ENCODE results near the gene LRRC15. TPM values are rescaled to one million over a fixed set of nuclear protein-coding genes. Genes with fewer than 3 reads are reported as not detected.

The LRRC15 gene
- total and polyA plus RNA-seq, 2 experiments from 2014 or later, result 16.4 to 21.2 TPM

DNA sequence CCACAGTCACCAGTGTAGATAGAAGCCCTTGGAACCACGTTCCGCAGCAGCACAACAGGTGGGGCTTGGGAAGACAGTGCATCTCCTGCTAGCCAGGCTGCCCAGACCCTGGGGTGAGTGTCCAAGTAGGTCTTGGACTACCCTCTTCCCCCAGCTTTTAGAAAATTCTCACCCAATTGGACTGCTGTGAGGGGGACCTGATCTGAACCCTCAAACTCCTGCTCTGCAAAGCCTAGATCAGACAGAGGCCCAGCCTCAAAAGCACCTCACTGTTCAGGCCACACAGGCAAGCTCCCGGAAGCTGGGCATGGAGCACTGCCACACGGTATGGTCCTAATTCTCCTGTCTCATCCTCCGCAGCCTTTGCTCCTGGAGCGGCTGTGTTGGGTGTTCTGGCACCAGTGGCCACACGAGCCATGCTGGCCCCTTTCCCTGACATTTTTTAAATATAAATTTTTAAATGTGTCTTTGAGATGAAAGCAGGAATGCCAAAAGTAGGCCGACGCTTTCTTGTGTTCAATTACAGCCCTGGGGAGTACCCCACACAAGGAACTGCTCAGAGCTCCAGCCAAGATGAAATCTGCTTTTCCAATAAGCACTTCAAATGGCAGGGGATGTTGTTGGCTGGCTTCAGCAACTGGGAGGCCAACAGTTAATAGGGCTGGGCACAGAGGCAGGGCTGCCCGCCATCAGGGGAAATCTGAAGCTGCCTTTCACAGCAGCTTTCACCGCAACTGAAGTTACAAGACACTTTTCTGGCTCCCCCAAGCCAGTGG is 59.3 kb downstream of the LRRC15 start:
- Histone ChIP-seq H3F3A (ENCODE audit: insufficient read depth) (peaks cover 10% of the 10 kb centered on the region; the same call in 1 of the 2 replicates), H3K9me2 (ENCODE audit: insufficient read depth) (no peaks in the 10 kb centered on the region), H4K20me1 (ENCODE audit: insufficient read depth) (no peaks in the 10 kb centered on the region), H3K4me1 (ENCODE audit: insufficient read depth) (no peaks in the 10 kb centered on the region; the same call in none of the 2 replicates), H3K27ac (no peak overlapping the region), H3K27me3 (replicated peaks; ENCODE audit: insufficient read depth) (peaks cover 40% of the 10 kb centered on the region), H3K9ac (no peak overlapping the region), H3K9me3 (ENCODE audit: low read depth) (no peaks in the 10 kb centered on the region), H3K4me2 (ENCODE audit: unreplicated experiment) (no peak overlapping the region), H3K4me3 (no peak overlapping the region), H3K36me3 (ENCODE audit: low read depth) (no peaks in the 10 kb centered on the region), H2AFZ (no peak overlapping the region), H3K79me2 (ENCODE audit: insufficient read depth) (no peaks in the 10 kb centered on the region)
- 45% methylated on average over 11 of the region's 11 CpGs for WGBS, 2 experiments (ENCODE audit: low coverage in 1 of 2, low lambda C conversion rate in 2 of 2, missing lambda C conversion rate in 2 of 2)
- no peak for DNase-seq
- TF ChIP-seq EZH2phosphoT487 (IDR thresholded peaks at IDR 0.05; ENCODE audit: insufficient read depth, low read depth) (no peak), EZH2 (IDR thresholded peaks at IDR 0.05; ENCODE audit: insufficient read depth, poor library complexity, severe bottlenecking) (no peak)
- in situ Hi-C loops (cut with MboI), result loop anchor here (10.0 kb wide), 1 partner anchor 635 kb away; no protein-coding TSS in a partner anchor

DNA sequence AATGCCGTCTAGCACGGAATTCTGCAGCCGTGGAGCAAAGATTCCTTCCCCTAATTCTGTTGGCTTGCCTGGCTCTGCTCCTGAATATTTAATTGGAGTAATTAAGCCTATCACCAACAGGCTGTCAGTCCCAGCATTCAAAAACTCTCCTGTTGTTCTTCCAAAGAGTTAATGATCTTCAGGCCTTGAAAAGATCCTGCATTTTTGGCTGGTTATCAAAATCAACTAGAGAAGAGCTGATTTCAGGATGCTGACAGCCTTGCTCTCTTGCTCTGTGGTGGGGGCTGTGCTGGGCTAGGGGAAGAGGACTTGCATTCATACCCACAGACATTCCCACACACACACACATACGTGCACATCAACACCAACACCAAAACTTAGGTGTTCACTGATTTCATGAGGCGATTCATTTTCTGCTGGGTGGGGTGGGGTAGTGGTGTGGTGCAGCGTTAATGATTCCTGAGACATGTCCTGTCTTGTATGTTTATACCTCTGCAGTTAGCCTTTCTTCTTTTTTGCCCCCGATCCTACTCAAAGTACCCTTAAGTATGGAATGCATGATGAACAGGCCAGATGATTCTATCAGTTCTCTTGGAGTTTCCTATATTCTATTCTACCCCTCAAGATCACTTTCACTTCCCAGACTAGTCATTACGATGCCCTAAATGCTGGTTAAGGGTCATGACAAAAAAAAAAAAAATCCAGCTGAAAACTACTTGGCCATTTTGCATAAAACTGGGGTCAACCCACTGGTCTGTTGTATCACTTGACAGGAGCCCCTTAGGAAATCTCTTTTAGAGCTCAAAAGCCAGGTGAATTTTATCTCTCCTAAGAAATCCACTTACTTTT is 60.7 kb downstream of the LRRC15 start:
- Histone ChIP-seq H3K27me3 (replicated peaks; ENCODE audit: insufficient read depth) (peaks cover 36% of the 10 kb centered on the region), H3K79me2 (ENCODE audit: insufficient read depth) (no peaks in the 10 kb centered on the region), H3K9me2 (ENCODE audit: insufficient read depth) (no peaks in the 10 kb centered on the region), H3K9me3 (ENCODE audit: low read depth) (no peaks in the 10 kb centered on the region), H3K4me1 (ENCODE audit: insufficient read depth) (no peaks in the 10 kb centered on the region; the same call in 1 of the 2 replicates), H3K36me3 (ENCODE audit: low read depth) (no peaks in the 10 kb centered on the region), H3F3A (ENCODE audit: insufficient read depth) (peaks cover 6% of the 10 kb centered on the region; the same call in 1 of the 2 replicates), H3K4me2 (ENCODE audit: unreplicated experiment) (no peak overlapping the region), H2AFZ (no peak overlapping the region), H4K20me1 (ENCODE audit: insufficient read depth) (no peaks in the 10 kb centered on the region), H3K27ac (no peak overlapping the region), H3K9ac (no peak overlapping the region), H3K4me3 (no peak overlapping the region)
- in situ Hi-C loops (cut with MboI), result no loop called here
- WGBS, 2 experiments (ENCODE audit: low coverage in 1 of 2, low lambda C conversion rate in 2 of 2, missing lambda C conversion rate in 2 of 2), result 77 to 83% methylated on average over 8 of the region's 8 CpGs
- TF ChIP-seq EZH2 (IDR thresholded peaks at IDR 0.05; ENCODE audit: insufficient read depth, poor library complexity, severe bottlenecking) (no peak), EZH2phosphoT487 (IDR thresholded peaks at IDR 0.05; ENCODE audit: insufficient read depth, low read depth) (no peak)
- DNase-seq, result no peak

- WGBS, 2 experiments (ENCODE audit: low coverage in 1 of 2, low lambda C conversion rate in 2 of 2, missing lambda C conversion rate in 2 of 2), result 84 to 86% methylated on average over 8 of the region's 8 CpGs
- peaks cover 28% of the 10 kb centered on the region for H3K27me3 ChIP-seq (replicated peaks; ENCODE audit: insufficient read depth)
- in situ Hi-C loops (cut with MboI), result no loop called here
Observed at GRCh38 chr3:194307849-194308248, 61.7 kb downstream of the LRRC15 start.

More at GRCh38 chr3:194307849-194308248, 61.7 kb downstream of the LRRC15 start:
- Histone ChIP-seq H2AFZ (no peak overlapping the region), H3K27ac (no peak overlapping the region), H4K20me1 (ENCODE audit: insufficient read depth) (no peaks in the 10 kb centered on the region), H3K36me3 (ENCODE audit: low read depth) (no peaks in the 10 kb centered on the region), H3K9ac (no peak overlapping the region), H3F3A (ENCODE audit: insufficient read depth) (peaks cover 6% of the 10 kb centered on the region; the same call in 1 of the 2 replicates), H3K9me2 (ENCODE audit: insufficient read depth) (no peaks in the 10 kb centered on the region), H3K4me3 (no peak overlapping the region), H3K79me2 (ENCODE audit: insufficient read depth) (no peaks in the 10 kb centered on the region), H3K9me3 (ENCODE audit: low read depth) (no peaks in the 10 kb centered on the region), H3K4me1 (ENCODE audit: insufficient read depth) (no peaks in the 10 kb centered on the region; the same call in 1 of the 2 replicates), H3K4me2 (ENCODE audit: unreplicated experiment) (no peak overlapping the region)
- no peak for DNase-seq
- no peak for TF ChIP-seq EZH2 (IDR thresholded peaks at IDR 0.05; ENCODE audit: insufficient read depth, poor library complexity, severe bottlenecking)
- no peak for TF ChIP-seq EZH2phosphoT487 (IDR thresholded peaks at IDR 0.05; ENCODE audit: insufficient read depth, low read depth)

All from GM23248 (cell line).